ENCODE data around the gene PWP2.

DNA sequence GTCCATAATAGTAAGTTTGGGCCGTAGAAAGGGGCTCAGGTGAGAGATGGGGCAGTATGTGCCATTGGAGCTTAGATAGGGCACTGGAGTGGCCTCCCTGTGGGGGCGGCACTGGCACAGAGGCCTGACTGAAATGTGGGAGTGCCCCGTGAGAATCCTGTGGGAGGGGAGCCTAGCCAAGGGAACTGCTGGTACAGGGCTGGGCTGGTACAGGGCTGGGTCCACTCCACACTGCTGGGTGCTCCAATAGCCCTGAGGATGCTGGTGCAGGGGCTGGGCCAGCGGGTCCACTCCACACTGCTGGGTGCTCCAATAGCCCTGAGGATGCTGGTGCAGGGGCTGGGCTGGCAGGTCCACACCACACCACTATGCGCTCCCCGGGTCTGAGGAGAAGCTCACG lies 44.8 kb upstream of the PWP2 start:
- TF ChIP-seq YY1 (IDR thresholded peaks at IDR 0.05) (no peak), TAF1 (conservative IDR thresholded peaks at IDR 0.05) (no peak)
- TF ChIP-seq, protein P1, sequence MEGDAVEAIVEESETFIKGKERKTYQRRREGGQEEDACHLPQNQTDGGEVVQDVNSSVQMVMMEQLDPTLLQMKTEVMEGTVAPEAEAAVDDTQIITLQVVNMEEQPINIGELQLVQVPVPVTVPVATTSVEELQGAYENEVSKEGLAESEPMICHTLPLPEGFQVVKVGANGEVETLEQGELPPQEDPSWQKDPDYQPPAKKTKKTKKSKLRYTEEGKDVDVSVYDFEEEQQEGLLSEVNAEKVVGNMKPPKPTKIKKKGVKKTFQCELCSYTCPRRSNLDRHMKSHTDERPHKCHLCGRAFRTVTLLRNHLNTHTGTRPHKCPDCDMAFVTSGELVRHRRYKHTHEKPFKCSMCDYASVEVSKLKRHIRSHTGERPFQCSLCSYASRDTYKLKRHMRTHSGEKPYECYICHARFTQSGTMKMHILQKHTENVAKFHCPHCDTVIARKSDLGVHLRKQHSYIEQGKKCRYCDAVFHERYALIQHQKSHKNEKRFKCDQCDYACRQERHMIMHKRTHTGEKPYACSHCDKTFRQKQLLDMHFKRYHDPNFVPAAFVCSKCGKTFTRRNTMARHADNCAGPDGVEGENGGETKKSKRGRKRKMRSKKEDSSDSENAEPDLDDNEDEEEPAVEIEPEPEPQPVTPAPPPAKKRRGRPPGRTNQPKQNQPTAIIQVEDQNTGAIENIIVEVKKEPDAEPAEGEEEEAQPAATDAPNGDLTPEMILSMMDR (IDR thresholded peaks at IDR 0.05; ENCODE audit: low read depth, low read length, missing input control): no peak
- TF ChIP-seq, protein P2, sequence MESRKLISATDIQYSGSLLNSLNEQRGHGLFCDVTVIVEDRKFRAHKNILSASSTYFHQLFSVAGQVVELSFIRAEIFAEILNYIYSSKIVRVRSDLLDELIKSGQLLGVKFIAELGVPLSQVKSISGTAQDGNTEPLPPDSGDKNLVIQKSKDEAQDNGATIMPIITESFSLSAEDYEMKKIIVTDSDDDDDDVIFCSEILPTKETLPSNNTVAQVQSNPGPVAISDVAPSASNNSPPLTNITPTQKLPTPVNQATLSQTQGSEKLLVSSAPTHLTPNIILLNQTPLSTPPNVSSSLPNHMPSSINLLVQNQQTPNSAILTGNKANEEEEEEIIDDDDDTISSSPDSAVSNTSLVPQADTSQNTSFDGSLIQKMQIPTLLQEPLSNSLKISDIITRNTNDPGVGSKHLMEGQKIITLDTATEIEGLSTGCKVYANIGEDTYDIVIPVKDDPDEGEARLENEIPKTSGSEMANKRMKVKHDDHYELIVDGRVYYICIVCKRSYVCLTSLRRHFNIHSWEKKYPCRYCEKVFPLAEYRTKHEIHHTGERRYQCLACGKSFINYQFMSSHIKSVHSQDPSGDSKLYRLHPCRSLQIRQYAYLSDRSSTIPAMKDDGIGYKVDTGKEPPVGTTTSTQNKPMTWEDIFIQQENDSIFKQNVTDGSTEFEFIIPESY (IDR thresholded peaks at IDR 0.05): no peak

Measured in liver (tissue), 3 donors.